ENCODE measurements around the gene DPF3.

- TF ChIP-seq YY1 (IDR thresholded peaks at IDR 0.05; ENCODE audit: insufficient read depth, insufficient read length) (no peak), SUZ12 (IDR thresholded peaks at IDR 0.05; ENCODE audit: extremely low read depth, insufficient read depth, insufficient read length) (no peak), ZNF274 (IDR thresholded peaks at IDR 0.05; ENCODE audit: low read depth, low read length) (no peak)
Measured at GRCh38 chr14:72755766-72756165, 138.1 kb downstream of the DPF3 start.
